ENCODE measurements around the gene MMEL1.
"Not testable (repeated sequence)": the region's sequence is repeated elsewhere in the genome, so short reads cannot be mapped to it uniquely, and the experiment has no call there.

The MMEL1 gene

GRCh38 chr1:2569703-2570102 is 63.1 kb downstream of the MMEL1 start:
- DNase-seq, result not testable (repeated sequence)

- DNase-seq, result no peak
Observed at GRCh38 chr1:2569060-2569459, 63.8 kb downstream of the MMEL1 start.

DNA sequence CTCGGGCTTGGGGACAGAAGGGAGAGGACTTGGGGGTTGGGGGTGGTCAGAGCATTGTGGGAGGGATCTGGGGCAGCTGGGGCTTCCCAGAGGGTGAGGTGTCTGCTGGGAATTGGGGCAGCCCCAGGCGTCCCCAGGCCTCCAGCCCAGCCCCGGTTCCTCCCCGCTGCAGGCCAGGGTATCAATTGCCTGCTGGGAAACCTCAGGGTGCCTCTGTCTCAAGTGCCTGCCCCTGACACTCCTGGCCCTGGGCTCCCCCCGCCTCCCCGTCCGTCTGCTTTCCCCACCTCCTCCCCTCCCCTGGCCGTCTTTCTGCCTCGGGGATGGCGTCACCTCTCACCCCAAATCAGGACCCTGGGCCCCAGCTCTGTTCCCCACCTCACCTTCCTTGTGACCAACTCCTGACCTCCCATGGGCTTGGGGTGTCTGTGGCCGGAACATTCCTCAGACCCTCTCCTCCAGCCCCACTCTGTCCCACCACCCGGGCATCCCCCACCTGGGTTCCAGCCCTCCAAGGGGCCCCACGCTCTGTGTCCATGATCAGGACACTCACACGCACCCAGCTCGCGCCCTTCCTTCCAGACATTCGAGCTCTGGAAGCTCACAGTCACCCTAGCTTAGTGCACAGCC is 64.5 kb downstream of the MMEL1 start:
- DNase-seq, result not testable (repeated sequence)

GRCh38 chr1:2567083-2567679 is 65.6 kb downstream of the MMEL1 start:
- DNase-seq, result no peak

GRCh38 chr1:2566101-2567045 is 66.4 kb downstream of the MMEL1 start:
- no peak for DNase-seq

DNA sequence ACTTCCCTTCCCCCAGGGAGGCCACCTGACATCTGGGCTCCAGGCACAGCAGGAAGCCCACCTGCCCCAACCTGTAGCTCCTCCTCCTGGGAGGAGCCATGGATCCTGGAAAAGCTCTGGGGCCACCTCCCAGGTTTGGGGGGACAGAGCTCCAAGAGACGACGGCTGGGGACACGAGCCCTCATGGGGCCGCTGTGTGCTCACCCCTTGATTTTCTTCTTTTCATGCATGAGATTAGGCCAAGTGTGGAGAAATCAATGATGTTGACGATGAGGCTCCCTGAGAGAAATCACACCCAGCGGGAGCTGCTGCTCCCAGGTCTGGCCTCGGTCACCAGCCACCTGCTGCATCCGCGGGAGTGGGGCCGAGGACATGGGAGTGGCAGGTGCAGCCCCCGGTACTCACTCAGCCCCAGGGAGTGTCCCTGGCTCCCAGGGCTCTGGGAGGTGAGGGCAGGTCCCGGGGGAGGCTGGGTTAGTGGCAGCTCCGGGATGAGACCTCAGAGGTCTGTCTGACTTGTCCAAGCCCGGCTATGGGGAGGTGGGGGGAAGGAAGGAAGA is 67.9 kb downstream of the MMEL1 start:
- DNase-seq, result no peak

GRCh38 chr1:2564006-2564814 is 68.6 kb downstream of the MMEL1 start:
- no peak for DNase-seq

DNA sequence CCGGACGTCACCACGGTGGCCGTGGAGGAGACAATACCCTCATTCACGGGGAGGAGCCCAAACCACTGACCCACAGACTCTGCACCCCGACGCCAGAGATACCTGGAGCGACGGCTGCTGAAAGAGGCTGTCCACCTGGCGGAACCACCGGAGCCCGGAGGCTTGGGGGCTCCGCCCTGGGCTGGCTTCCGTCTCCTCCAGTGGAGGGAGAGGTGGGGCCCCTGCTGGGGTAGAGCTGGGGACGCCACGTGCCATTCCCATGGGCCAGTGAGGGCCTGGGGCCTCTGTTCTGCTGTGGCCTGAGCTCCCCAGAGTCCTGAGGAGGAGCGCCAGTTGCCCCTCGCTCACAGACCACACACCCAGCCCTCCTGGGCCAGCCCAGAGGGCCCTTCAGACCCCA is 69.6 kb downstream of the MMEL1 start:
- no peak for DNase-seq

DNA sequence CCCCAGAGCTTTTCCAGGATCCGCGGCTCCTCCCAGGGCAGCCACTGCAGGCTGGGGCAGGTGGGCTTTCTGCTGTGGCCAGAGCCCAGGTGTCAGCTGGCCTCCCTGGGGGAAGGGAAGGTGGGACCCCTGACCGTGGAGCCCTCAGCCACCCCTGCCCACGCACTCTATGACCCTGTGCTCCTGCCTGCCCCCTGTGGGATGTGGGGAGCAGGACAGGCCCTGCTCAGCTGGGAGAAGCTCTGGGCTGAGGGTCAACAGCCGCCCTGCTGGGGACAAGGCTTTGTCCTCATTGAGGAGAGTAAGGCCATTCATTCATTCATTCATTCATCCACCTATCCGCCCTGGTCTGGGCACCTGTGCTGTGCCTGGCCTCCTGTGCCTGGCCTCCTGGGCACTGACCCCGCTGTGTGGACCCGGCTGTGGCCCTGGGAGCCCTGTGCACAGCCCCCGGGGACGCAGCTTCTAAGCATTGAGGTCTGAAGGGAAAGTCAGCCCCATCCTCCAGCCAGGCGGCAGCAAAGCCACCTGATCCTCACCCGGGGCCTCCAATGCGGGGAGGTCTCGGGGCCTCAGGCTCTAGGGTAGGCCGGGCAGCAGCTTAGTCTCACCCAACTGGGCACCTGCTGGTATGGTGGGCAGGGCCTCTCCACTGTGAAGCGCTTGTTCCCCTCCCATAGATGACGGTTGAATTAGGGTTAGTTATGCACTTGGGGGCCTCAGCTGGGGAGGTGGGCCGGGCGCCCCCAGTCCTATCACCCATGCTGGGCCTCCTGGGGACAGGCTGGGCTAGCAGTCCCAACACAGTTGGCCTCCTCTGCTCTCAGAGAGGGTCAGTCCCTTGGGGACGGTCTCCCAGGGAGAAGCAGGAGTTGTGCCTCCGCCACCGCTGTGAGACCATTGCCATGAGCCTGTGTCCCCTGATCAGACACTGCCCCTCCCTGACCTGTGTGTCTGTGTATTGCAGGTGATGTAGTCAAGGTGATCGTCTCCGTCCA is 70.6 kb downstream of the MMEL1 start:
- DNase-seq, result no peak

GRCh38 chr1:2561446-2561845 is 71.4 kb downstream of the MMEL1 start:
- DNase-seq, result no peak

DNA sequence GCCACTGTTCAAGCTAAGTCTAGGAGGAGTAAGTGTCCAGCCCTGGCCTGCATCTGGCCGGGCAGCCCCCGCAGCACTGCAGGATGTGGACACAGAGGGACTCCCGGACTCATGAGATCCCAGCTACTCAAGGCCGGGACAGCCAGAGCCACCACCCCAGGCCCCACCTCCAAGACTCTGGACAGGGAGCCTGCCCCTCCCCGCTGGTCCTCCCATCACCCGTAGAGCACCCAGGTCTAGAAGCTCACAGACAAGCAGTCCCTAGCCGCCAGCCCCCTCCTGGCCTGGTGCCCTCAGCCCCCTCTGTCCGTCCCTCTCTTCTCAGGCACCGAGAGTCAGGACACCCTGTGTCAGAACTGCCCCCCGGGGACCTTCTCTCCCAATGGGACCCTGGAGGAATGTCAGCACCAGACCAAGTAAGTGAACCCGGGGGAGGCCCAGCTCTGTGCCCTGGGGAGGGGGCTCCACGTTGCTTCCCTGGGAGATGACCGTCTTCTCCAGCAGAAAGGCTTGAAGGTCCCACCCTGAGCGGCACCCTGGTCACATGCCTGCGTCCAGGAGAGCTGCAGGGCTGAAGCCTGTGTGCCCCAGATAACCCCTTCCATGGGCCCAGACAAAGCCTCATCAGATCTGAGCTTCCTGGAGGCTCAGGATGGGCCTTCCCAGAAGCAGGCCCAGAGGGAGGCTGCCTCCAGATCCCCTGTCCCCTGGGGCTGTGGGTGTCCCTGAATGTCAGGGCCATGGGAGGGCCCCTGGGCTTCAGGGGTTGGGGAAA is 72.3 kb downstream of the MMEL1 start:
- DNase-seq, result no peak

GRCh38 chr1:2559509-2560298 is 73.1 kb downstream of the MMEL1 start:
- DNase-seq, result no peak

DNA sequence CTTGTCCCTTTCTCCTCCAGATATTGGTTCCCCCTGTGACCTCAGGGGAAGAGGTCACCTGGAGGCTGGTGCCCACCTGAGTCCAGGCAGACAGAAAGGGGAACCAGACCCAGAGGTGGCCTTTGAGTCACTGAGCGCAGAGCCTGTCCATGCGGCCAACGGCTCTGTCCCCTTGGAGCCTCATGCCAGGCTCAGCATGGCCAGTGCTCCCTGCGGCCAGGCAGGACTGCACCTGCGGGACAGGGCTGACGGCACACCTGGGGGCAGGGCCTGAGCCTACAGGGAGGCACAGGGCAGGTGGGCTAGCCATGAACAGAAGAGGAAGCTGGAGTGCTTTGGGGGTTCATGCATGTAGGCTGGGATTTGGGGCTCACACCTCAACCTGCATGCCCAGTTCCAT is 74.0 kb downstream of the MMEL1 start:
- no peak for DNase-seq

DNA sequence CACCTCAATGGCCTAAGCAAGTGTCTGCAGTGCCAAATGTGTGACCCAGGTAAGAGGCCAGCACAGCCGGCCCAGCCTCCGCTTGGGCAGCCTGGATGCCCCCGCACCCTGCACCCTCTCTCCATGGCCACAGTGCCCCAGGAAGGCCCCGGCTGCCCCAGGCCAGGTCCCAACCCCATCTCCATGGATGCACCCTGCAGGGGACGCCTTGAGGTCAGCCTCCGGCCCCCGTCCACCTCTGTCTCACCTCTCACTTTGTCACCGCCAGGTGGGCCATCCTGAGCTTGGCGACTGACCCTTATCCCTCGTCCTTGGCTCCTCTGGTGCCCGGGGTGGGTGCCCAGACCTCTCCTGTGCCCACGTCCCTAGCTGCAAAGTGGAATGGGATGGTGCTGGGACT is 74.4 kb downstream of the MMEL1 start:
- no peak for DNase-seq

DNA sequence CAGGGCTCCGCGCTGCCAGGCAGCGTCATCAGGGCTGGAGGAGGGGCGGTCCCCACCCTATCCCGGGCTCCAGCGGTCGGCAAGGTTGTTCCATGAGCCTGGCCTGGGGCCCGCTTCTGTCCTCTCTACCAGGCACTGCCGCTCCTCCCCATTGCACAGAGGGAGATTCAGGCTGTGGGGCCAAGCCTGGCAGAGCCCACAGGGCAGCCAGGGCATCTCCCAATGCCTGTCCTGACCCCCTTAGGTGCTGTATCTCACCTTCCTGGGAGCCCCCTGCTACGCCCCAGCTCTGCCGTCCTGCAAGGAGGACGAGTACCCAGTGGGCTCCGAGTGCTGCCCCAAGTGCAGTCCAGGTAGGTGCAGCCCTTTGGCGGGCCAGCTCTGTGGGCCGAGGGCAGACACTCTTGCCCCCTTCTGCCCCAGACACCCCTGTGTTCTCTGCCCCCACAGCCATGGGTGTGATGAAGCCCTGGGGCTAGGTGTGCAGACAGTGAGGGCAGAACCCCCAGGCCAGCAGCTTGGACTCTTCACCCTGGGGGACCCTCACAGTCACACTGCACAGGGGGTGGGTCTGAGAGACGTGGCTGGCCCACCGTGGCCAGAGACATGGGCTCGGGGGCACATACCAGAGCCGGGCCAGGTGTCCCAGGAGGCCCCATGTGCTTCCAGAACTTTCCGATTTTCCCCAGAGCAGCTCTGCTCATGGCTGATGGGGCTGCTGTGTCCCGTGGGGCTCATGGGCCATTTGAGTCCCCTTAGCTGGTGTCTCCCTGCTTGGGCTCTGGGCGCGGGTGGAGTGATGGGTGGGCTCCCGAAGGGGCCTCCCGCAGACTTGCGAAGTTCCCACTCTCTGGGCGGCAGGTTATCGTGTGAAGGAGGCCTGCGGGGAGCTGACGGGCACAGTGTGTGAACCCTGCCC is 75.1 kb downstream of the MMEL1 start:
- no peak for DNase-seq

DNA sequence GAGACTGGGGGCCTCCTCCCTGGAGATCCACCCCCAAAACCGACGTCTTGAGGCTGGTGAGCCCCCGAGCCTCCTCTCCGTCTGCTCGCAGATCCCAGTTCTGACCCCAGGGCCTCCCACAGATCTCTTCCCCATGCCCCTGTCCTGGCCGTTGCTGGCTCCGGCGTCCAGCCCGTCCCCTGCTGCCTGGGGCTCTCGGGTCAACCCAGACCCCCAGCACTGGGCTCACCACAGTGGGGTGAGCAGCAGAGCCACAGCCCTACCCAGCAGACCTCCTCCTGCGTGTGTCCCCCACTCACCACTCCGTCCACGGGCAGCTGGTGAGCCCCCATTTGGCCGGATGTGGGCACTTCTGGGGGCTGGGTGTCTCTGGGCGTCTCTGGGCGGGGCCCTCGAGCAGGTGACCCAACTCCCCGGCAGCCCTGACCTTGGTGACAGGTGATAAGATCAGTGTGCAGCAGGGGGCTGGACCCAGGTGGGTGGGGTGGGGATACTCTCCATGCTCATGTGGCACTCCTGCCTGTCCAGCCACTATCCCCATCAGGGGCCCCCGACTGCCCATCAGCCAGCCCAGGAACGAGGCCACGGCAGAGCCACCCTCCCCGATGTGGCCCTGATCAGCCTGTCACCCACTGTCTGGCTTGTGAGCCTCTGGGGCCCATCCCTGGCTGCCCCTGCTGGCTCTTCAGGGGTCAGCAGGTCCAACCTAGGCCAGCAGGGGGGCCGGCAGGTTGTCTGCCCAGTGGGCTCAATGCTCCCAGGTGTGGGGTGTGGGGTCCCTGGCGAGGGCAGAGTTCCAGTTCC is 75.9 kb downstream of the MMEL1 start:
- no peak for DNase-seq

DNA sequence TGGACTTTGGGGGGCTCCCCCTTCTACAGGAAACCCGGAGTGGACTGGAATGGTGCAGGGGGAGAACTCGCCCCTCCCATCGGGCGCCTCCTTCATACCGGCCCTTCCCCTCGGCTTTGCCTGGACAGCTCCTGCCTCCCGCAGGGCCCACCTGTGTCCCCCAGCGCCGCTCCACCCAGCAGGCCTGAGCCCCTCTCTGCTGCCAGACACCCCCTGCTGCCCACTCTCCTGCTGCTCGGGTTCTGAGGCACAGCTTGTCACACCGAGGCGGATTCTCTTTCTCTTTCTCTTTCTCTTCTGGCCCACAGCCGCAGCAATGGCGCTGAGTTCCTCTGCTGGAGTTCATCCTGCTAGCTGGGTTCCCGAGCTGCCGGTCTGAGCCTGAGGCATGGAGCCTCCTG is 76.5 kb downstream of the MMEL1 start, which contains the start of gene TNFRSF14:
TNFRSF14 (plus strand) TSS at position 95 of the 401 bp plus-strand sequence; CDS start at position 389, 294 bp downstream.
- DNase-seq, result no peak

All from NCI-H748 treated with DMSO at 0.1 percent for 48 hours (cell line).